Thyroid gland (tissue), 4 donors: ENCODE measurements around the gene TRPC3. TPM values are rescaled to one million over a fixed set of nuclear protein-coding genes. Genes with fewer than 3 reads are reported as not detected.

Experiments
- DNase-seq, 2 donors: peaks; one replicate each; pipeline ENCODE4 v3.0.0-alpha.2; 2019
- H3K27ac ChIP-seq, 3 donors: fragments of 200-600 bp; sonication (generic); 1 replicate in 2 of 3; 2 replicates in 1 of 3; pipeline ENCODE4 v1.5.1; 2016 to 2019; ENCODE audit warnings: mild to moderate bottlenecking in 1 of 3, moderate library complexity in 1 of 3
- H3K27me3 ChIP-seq: fragments of 200-600 bp; sonication (generic); one replicate; pipeline ENCODE4 v1.5.1; 2019
- H3K36me3 ChIP-seq, 2 donors: fragments of 200-600 bp; sonication (generic); one replicate each; pipeline ENCODE4 v1.5.1; 2016 to 2019
- H3K4me1 ChIP-seq, 2 donors: fragments of 200-600 bp; sonication (generic); one replicate each; pipeline ENCODE4 v1.5.1; 2017 to 2019
- H3K4me3 ChIP-seq, 3 donors: fragments of 200-600 bp; sonication (generic); replicated peaks in 1 of 3; 1 replicate in 2 of 3; 2 replicates in 1 of 3; pipeline ENCODE4 v1.5.1; 2016; ENCODE audit warnings: mild to moderate bottlenecking in 1 of 3
- H3K9me3 ChIP-seq: fragments of 200-600 bp; sonication (generic); one replicate; pipeline ENCODE4 v1.5.1; 2017
- CTCF ChIP-seq, 6 experiments: fragments of 200-600 bp in 3 of 6; fragments of 450-650 bp in 3 of 6; sonication (generic) in 3 of 6; IDR thresholded peaks; one replicate each; pipeline ENCODE4 v1.5.1; 2016 to 2019; ENCODE audit warnings: antibody characterized with exemption in 6 of 6, mild to moderate bottlenecking in 2 of 6, inconsistent platforms in 1 of 6, moderate library complexity in 1 of 6
- POLR2A ChIP-seq, 2 donors: fragments of 450-650 bp; IDR thresholded peaks; one replicate each; pipeline ENCODE4 v1.6.1; 2017; ENCODE audit warnings: antibody characterized with exemption in 2 of 2, mild to moderate bottlenecking in 2 of 2, moderate library complexity in 1 of 2
- whole genome bisulfite sequencing, 2 donors: methylation state at CpG; one replicate each; pipeline ENCODE4 v1.1.5; 2017; 5-methylcytosine and 5-hydroxymethylcytosine counted together
- intact Hi-C: fragments of 100-400 bp; cut with DNase I; formaldehyde crosslinking; loops from one replicate; pipeline ENCODE4 v1.15.1; 2023
- total RNA-seq, 4 donors: library from RNA; depleted of rRNA; stranded (reverse); fragments of >200 nt; gene quantifications; one replicate each; pipeline ENCODE4 v1.2.3, GENCODE V29; 2016

The TRPC3 gene
- total RNA-seq, 4 donors from 2014 or later = 0.27 to 1.1 (median 0.55) TPM

- 64 to 65% methylated on average over 4 of the region's 4 CpGs for WGBS, 2 donors
- intact Hi-C loops = no loop called here
- peak; percentile 30 to 39 for DNase-seq
Observed at GRCh38 chr4:121900132-121900983, 51.5 kb downstream of the TRPC3 start.

GRCh38 chr4:121898150-121898549, 53.7 kb downstream of the TRPC3 start:
- no peaks in the 10 kb centered on the region for H3K4me1 ChIP-seq
- no peaks in the 10 kb centered on the region for H3K27me3 ChIP-seq
- no peaks in the 10 kb centered on the region for H3K9me3 ChIP-seq
- no peaks in the 10 kb centered on the region for H3K36me3 ChIP-seq
- no peak overlapping the region for H3K27ac ChIP-seq
- no peak overlapping the region for H3K4me3 ChIP-seq
- intact Hi-C loops = no loop called here
- 56 to 57% methylated on average over 6 of the region's 6 CpGs for WGBS, 2 donors
- no peak for TF ChIP-seq CTCF (IDR thresholded peaks at IDR 0.05)
- no peak for TF ChIP-seq POLR2A (IDR thresholded peaks at IDR 0.05)
- DNase-seq = no peak

More at GRCh38 chr4:121900132-121900983, 51.5 kb downstream of the TRPC3 start:
- TF ChIP-seq POLR2A (IDR thresholded peaks at IDR 0.05) (no peak), CTCF (IDR thresholded peaks at IDR 0.05) (peak; percentile 9 to 77 (median 66))
- no peaks in the 10 kb centered on the region for H3K27me3 ChIP-seq
- no peaks in the 10 kb centered on the region for H3K9me3 ChIP-seq
- no peaks in the 10 kb centered on the region for H3K4me1 ChIP-seq
- no peak overlapping the region for H3K27ac ChIP-seq
- no peak overlapping the region for H3K4me3 ChIP-seq
- no peaks in the 10 kb centered on the region for H3K36me3 ChIP-seq

GRCh38 chr4:121888134-121888533, 63.7 kb downstream of the TRPC3 start:
- Histone ChIP-seq H3K4me3 (no peak overlapping the region), H3K27ac (no peak overlapping the region), H3K9me3 (no peaks in the 10 kb centered on the region), H3K4me1 (no peaks in the 10 kb centered on the region), H3K36me3 (no peaks in the 10 kb centered on the region), H3K27me3 (no peaks in the 10 kb centered on the region)
- TF ChIP-seq CTCF (IDR thresholded peaks at IDR 0.05) (no peak), POLR2A (IDR thresholded peaks at IDR 0.05) (no peak)
- 92 to 100% methylated on average over 1 of the region's 1 CpG for WGBS, 2 donors
- intact Hi-C loops = no loop called here
- DNase-seq = no peak

GRCh38 chr4:121885115-121885514, 66.7 kb downstream of the TRPC3 start:
- no peak overlapping the region for H3K27ac ChIP-seq
- no peak overlapping the region for H3K4me3 ChIP-seq
- no peaks in the 10 kb centered on the region for H3K27me3 ChIP-seq
- no peaks in the 10 kb centered on the region for H3K4me1 ChIP-seq
- no peaks in the 10 kb centered on the region for H3K36me3 ChIP-seq
- TF ChIP-seq CTCF (IDR thresholded peaks at IDR 0.05) = no peak
- intact Hi-C loops = no loop called here
- no peaks in the 10 kb centered on the region for H3K9me3 ChIP-seq
- DNase-seq = no peak
- 96 to 98% methylated on average over 2 of the region's 2 CpGs for WGBS, 2 donors

GRCh38 chr4:121881158-121881557, 70.7 kb downstream of the TRPC3 start:
- TF ChIP-seq POLR2A (IDR thresholded peaks at IDR 0.05) (no peak), CTCF (IDR thresholded peaks at IDR 0.05) (no peak)
- Histone ChIP-seq H3K27me3 (no peaks in the 10 kb centered on the region), H3K36me3 (no peaks in the 10 kb centered on the region), H3K27ac (no peak overlapping the region), H3K4me3 (no peak overlapping the region), H3K9me3 (no peaks in the 10 kb centered on the region), H3K4me1 (no peaks in the 10 kb centered on the region)
- intact Hi-C loops = no loop called here
- WGBS, 2 donors = 72 to 85% methylated on average over 3 of the region's 3 CpGs
- DNase-seq = no peak
